ENCODE measurements around the gene HIVEP3.

GRCh38 chr1:41483960-41484401 is 434.7 kb downstream of the HIVEP3 start:
- TF ChIP-seq ZBTB25 (CRISPR knock-in tag; IDR thresholded peaks at IDR 0.05) = no peak
- TF ChIP-seq JUNB (CRISPR knock-in tag; IDR thresholded peaks at IDR 0.05; ENCODE audit: borderline replicate concordance) = no peak
- no peak for TF ChIP-seq CEBPB (IDR thresholded peaks at IDR 0.05; ENCODE audit: borderline replicate concordance, low read depth, low read length)
- TF ChIP-seq ZBTB34 (CRISPR knock-in tag; IDR thresholded peaks at IDR 0.05) = no peak
- no peak for TF ChIP-seq POLR2AphosphoS2 (IDR thresholded peaks at IDR 0.05; ENCODE audit: low read depth, low read length)
- TF ChIP-seq ZNF549 (CRISPR knock-in tag; IDR thresholded peaks at IDR 0.05) = no peak
- no peak for TF ChIP-seq CTCF (CRISPR knock-in tag; IDR thresholded peaks at IDR 0.05)
- no peak for TF ChIP-seq ZNF350 (CRISPR knock-in tag; IDR thresholded peaks at IDR 0.05; ENCODE audit: borderline replicate concordance, low read depth)
- TF ChIP-seq GTF2F1 (IDR thresholded peaks at IDR 0.05; ENCODE audit: low read length) = no peak
- no peak for TF ChIP-seq RXRA (CRISPR knock-in tag; IDR thresholded peaks at IDR 0.05)
- no peak for TF ChIP-seq REST (IDR thresholded peaks at IDR 0.05; ENCODE audit: borderline replicate concordance in 1 of 2, low read depth in 1 of 2, low read length in 2 of 2)
- no peak for TF ChIP-seq ATF3 (CRISPR knock-in tag; IDR thresholded peaks at IDR 0.05)
- TF ChIP-seq MXD4 (CRISPR knock-in tag; IDR thresholded peaks at IDR 0.05) = no peak
- TF ChIP-seq EZH2 (conservative IDR thresholded peaks at IDR 0.05; ENCODE audit: low read depth, low read length) = no peak

Measured in HepG2 (cell line).